GM18526 (cell line): ENCODE results near the gene ZSWIM6.

Experiments used
- POLR2A ChIP-seq: IDR thresholded peaks from 3 replicates; pipeline ENCODE4 v1.6.1; 2011; ENCODE audit not compliant: insufficient read length; ENCODE audit errors: extremely low read depth

The ZSWIM6 gene

DNA sequence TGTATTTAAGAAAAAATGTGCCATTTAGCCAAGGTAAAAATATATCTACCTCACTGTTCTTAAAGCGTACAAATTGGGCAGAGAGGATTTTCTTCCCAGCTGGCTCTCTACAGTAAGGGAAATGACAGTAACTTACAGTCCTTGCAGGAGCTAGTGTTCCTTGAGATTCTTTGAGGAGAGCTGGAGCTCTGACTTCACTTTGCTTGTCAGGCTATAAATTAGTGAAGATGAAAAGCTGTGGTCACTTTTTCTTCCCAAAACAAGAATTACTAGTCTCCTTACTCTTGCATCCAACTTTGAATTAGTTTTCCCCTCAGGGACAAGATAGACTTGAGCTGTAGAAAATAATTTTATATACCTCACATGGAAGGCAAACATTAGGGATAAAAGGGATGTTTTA lies 129.9 kb downstream of the ZSWIM6 start:
- TF ChIP-seq POLR2A = no peak

GRCh38 chr5:61463596-61463995 lies 131.5 kb downstream of the ZSWIM6 start:
- no peak for TF ChIP-seq POLR2A

DNA sequence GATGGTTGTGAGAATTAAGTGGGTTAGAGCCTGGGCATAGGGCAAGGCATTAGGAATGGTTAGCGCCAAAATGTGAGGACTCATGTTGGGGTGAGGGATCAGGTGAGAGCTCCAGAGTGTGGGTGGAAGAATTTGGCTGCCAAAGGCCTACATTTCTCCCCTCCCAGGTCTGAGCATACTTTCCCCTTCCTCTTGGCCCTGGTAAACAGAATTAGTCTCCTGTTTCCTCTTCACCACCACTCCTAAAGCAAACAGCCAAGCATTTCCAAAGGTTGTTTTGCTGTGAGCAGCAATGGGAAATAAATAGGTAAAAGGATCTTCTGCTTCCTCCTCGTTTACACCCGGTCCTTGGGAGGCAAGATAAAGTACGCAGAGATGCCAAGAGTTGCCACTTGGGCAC lies 132.5 kb downstream of the ZSWIM6 start:
- no peak for TF ChIP-seq POLR2A

GRCh38 chr5:61465066-61465465 lies 133.0 kb downstream of the ZSWIM6 start:
- TF ChIP-seq POLR2A = no peak

DNA sequence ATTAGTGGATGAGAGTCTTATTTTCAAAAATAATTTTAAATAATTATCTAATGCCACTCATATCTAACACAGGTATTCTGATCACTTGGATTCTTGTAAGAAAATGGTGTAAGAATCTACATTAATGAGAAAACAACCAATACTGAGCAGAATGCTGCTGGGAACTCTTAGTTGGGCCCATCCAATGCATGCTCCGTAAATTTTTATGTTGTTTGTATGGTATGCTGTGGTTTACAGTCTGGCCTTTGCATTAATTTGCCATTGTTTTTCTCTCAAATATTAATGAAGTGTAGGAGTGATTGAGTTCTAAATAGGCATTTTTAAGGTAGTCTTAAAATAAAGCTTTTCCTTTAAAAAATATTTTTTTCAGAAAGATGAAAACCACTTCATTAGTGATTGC lies 133.4 kb downstream of the ZSWIM6 start:
- TF ChIP-seq POLR2A = no peak

GRCh38 chr5:61466017-61466416 lies 134.0 kb downstream of the ZSWIM6 start:
- no peak for TF ChIP-seq POLR2A

DNA sequence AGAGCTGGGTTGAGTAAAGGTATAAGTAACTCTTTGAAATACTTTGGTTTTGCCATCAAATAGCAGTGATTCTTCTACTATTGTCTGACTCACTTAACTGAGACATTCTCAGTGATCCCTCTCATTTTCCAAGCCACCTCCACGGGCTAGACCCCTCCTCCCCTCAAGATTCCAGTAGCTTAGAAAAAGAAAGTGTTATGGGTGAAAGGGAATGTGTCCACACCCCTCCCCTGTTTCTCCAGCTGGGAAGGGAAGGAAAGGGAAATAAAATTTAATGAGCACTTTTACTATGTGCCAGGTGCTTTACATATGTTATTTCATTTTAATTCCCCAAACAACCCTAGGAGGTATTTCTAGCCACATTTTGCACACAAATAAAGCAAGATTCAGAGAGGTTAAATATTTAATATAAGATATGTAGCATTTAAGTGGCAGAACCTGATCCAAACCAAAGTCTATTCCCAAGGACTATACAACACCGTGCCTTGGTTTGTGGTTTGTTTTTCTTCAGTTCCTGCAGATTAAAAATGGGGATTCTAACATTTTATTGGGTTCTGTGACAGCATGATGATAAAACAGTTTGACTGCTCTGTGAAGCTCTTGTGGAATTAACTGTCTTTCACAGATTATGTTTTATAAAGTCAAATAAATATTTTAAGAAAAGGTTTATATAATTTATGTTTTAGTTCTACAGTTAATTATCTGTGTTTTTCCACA lies 135.9 kb downstream of the ZSWIM6 start:
- no peak for TF ChIP-seq POLR2A

- TF ChIP-seq POLR2A = no peak
Observed at GRCh38 chr5:61468483-61468865, 136.4 kb downstream of the ZSWIM6 start.

- no peak for TF ChIP-seq POLR2A
Observed at GRCh38 chr5:61471352-61471751, 139.3 kb downstream of the ZSWIM6 start.

DNA sequence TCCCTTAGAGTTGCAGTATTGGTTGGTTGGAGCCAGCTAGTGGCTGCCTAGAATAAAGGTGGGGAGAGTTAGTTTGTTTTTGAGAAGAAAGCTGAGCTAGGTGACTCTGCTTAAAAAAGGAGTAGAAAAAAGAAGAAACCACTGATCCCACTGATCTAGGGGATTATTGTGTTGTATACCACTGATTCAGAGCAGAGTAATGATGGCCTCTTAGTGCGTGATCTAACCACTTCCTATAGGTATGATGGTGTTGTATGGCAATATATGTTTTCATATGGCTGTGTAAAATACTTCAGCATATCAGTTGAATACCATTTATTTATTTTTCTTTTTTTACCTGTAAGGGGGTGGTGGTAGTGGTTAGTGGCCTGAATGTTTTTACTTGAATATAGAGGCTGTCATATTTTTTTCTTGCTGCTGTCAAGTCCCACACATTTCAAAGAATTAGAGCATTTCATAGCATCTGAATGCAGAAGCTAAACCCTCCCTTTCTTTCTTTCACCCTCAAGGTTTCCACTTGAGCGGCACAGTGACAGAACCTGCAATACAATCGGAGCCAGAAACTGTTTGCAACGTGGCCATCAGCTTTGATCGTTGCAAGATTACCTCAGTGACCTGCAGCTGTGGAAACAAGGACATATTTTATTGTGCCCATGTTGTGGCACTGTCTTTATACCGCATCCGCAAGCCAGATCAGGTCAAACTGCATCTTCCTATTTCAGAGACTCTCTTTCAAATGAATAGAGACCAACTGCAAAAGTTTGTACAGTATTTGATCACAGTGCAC lies 140.3 kb downstream of the ZSWIM6 start:
- TF ChIP-seq POLR2A = no peak

- no peak for TF ChIP-seq POLR2A
Observed at GRCh38 chr5:61474746-61475145, 142.7 kb downstream of the ZSWIM6 start.

GRCh38 chr5:61477788-61478187 lies 145.7 kb downstream of the ZSWIM6 start:
- no peak for TF ChIP-seq POLR2A

GRCh38 chr5:61479850-61480614 lies 148.0 kb downstream of the ZSWIM6 start:
- TF ChIP-seq POLR2A = no peak

- TF ChIP-seq POLR2A = no peak
Observed at GRCh38 chr5:61482980-61483379, 150.9 kb downstream of the ZSWIM6 start.

DNA sequence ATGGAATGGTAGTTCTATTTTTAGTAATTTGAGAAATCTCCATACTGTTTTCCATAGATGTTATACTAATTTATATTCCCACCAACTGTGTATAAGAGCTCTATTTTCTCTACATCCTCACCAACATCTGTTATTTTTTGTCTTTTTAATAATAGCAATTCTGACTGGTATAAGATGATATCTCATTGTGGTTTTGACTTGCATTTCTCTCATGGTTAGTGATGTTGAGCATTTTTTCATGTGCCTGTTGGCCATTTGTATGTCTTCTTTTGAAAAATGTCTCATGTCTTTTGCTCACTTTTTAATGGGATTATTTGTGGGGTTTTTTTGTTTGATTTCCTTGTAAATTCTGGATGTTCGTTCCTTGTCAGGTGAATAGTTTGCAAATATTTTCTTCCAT lies 154.4 kb downstream of the ZSWIM6 start:
- TF ChIP-seq POLR2A = no peak

DNA sequence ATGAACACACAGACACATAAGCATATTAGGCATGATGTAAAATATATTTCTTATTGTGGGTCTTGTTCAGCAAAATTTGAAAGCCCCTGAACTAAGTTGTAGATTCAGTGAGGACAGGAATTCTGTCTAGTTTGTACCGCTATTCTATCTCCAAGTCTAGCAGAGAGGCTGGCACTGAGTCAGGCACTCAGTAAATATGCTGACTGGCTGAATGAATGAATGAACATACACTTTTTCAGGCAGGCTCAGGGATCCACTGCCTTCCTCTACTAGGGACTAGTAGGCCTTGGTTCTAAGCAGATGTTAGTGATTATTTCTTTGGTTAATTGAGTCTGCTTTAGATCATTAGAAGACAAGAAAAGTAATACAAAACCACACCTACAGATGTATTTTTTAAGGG lies 157.5 kb downstream of the ZSWIM6 start:
- no peak for TF ChIP-seq POLR2A

GRCh38 chr5:61491861-61492260 lies 159.8 kb downstream of the ZSWIM6 start:
- no peak for TF ChIP-seq POLR2A

- TF ChIP-seq POLR2A = no peak
Observed at GRCh38 chr5:61493973-61494372, 161.9 kb downstream of the ZSWIM6 start.
